IMR-90 (cell line): Measurements from ENCODE around the gene ADCY5. TPM values are rescaled to one million over a fixed set of nuclear protein-coding genes. Genes with fewer than 3 reads are reported as not detected.

Experiments used
- ATAC-seq: fragments of 200-7000 bp; cut with Tn5 transposase; 2 replicates; pipeline ENCODE4 v1.9.1; 2020; ENCODE audit warnings: low read depth, mild to moderate bottlenecking, moderate library complexity
- BruUV-seq: library from RNA; stranded (reverse); fragments of 400-500 nt; replicated peaks from 2 replicates; lab custom pipeline; 2021; lab: Mats Ljungman, UMichigan
- CTCF ChIA-PET: fragments of 300-600 bp; formaldehyde crosslinking; extraction: SDS; loops from one replicate; lab custom pipeline; 2021; ENCODE audit warnings: antibody characterized with exemption; lab: Yijun Ruan, JAX
- POLR2A ChIA-PET: fragments of 300-600 bp; sonication (Branson Sonifier 250); formaldehyde crosslinking; loops from one replicate; lab custom pipeline; 2022; ENCODE audit warnings: antibody characterized with exemption; ENCODE audit not compliant: unreplicated experiment; lab: Charles Lee
- DNase-seq: peaks from one replicate; pipeline ENCODE4 v3.0.0; 2013
- H2AFZ ChIP-seq: replicated peaks from 2 replicates; pipeline ENCODE3; 2013; ENCODE audit warnings: low read length, mild to moderate bottlenecking; ENCODE audit not compliant: poor library complexity
- H2AK5ac ChIP-seq: 2 replicates; pipeline ENCODE4 v1.6.1; 2013; ENCODE audit warnings: low read depth, low read length, inconsistent platforms
- H2AK9ac ChIP-seq: replicated peaks from 2 replicates; pipeline ENCODE3; 2013; ENCODE audit warnings: mild to moderate bottlenecking, low read depth, low read length, moderate library complexity; ENCODE audit not compliant: poor library complexity
- H2BK120ac ChIP-seq: 2 replicates; pipeline ENCODE4 v1.6.1; 2013; ENCODE audit warnings: low read depth, low read length, inconsistent platforms
- H2BK15ac ChIP-seq: 3 replicates; pipeline ENCODE4 v1.6.1; 2013; ENCODE audit warnings: low read depth, low read length, inconsistent platforms
- H2BK20ac ChIP-seq: 2 replicates; pipeline ENCODE4 v1.6.1; 2013; ENCODE audit warnings: low read depth, mild to moderate bottlenecking, inconsistent platforms, low read length, moderate library complexity
- H2BK5ac ChIP-seq: 2 replicates; pipeline ENCODE4 v1.6.1; 2013; ENCODE audit warnings: mild to moderate bottlenecking, low read depth, low read length, inconsistent platforms; ENCODE audit not compliant: poor library complexity, severe bottlenecking
- H3K14ac ChIP-seq: replicated peaks from 2 replicates; pipeline ENCODE4 v1.6.1; 2013; ENCODE audit warnings: low read depth, low read length, inconsistent platforms
- H3K18ac ChIP-seq: 2 replicates; pipeline ENCODE4 v1.6.1; 2013; ENCODE audit warnings: low read depth, low read length, control low read depth
- H3K23ac ChIP-seq: 2 replicates; pipeline ENCODE4 v1.6.1; 2013; ENCODE audit warnings: low read depth, low read length, inconsistent platforms
- H3K27ac ChIP-seq: 2 replicates; pipeline ENCODE4 v1.5.1; 2013; ENCODE audit warnings: mild to moderate bottlenecking, control low read depth, low read length; ENCODE audit not compliant: insufficient read depth
- H3K27me3 ChIP-seq: 2 replicates; pipeline ENCODE4 v1.6.1; 2013; ENCODE audit warnings: low read length; ENCODE audit not compliant: control insufficient read depth, insufficient read depth
- H3K36me3 ChIP-seq: 2 replicates; pipeline ENCODE4 v1.6.1; 2013; ENCODE audit warnings: low read length, mixed read lengths; ENCODE audit not compliant: control insufficient read depth, insufficient read depth
- H3K4ac ChIP-seq: 2 replicates; pipeline ENCODE4 v1.6.1; 2013; ENCODE audit warnings: low read depth, low read length, inconsistent platforms
- H3K4me1 ChIP-seq: 2 replicates; pipeline ENCODE4 v1.6.1; 2013; ENCODE audit warnings: low read length, mixed read lengths; ENCODE audit not compliant: control insufficient read depth, insufficient read depth
- H3K4me2 ChIP-seq: 2 replicates; pipeline ENCODE4 v1.6.1; 2013; ENCODE audit warnings: low read depth, mild to moderate bottlenecking, control low read depth, low read length, moderate library complexity
- H3K4me3 ChIP-seq: 2 replicates; pipeline ENCODE4 v1.5.1; 2013; ENCODE audit warnings: low read depth, mild to moderate bottlenecking, control low read depth, low read length, moderate library complexity; ENCODE audit not compliant: insufficient read depth
- H3K56ac ChIP-seq: 2 replicates; pipeline ENCODE4 v1.6.1; 2013; ENCODE audit warnings: low read length, inconsistent platforms; ENCODE audit not compliant: insufficient read depth; ENCODE audit errors: extremely low read depth
- H3K79me1 ChIP-seq, 2 experiments: 2 replicates each; pipeline ENCODE4 v1.6.1; 2013; ENCODE audit warnings: low read length in 2 of 2, inconsistent platforms in 1 of 2, low read depth in 1 of 2
- H3K9ac ChIP-seq: 2 replicates; pipeline ENCODE4 v1.6.1; 2013; ENCODE audit warnings: low read depth, low read length, control low read depth
- H3K9me1 ChIP-seq: 2 replicates; pipeline ENCODE4 v1.6.1; 2013; ENCODE audit warnings: low read length, inconsistent platforms; ENCODE audit not compliant: insufficient read depth
- H3K9me3 ChIP-seq: 2 replicates; pipeline ENCODE4 v1.6.1; 2013; ENCODE audit warnings: low read length; ENCODE audit not compliant: control insufficient read depth, insufficient read depth
- H4K20me1 ChIP-seq: 2 replicates; pipeline ENCODE4 v1.6.1; 2013; ENCODE audit warnings: low read length, inconsistent platforms; ENCODE audit not compliant: insufficient read depth
- H4K5ac ChIP-seq: 2 replicates; pipeline ENCODE4 v1.6.1; 2013; ENCODE audit warnings: mild to moderate bottlenecking, low read depth, low read length, control low read depth
- H4K8ac ChIP-seq, 2 experiments: 2 replicates each; pipeline ENCODE4 v1.6.1; 2013; ENCODE audit warnings: low read depth in 2 of 2, low read length in 2 of 2, control low read depth in 1 of 2, inconsistent platforms in 1 of 2
- H4K91ac ChIP-seq: 2 replicates; pipeline ENCODE4 v1.6.1; 2013; ENCODE audit warnings: low read depth, low read length, inconsistent platforms; ENCODE audit not compliant: insufficient read depth
- BHLHE40 ChIP-seq: fragments of 150-350 bp; IDR thresholded peaks from 2 replicates; pipeline ENCODE4 v1.6.1; 2016; ENCODE audit warnings: mild to moderate bottlenecking, low read depth, low read length
- CEBPB ChIP-seq: IDR thresholded peaks from 2 replicates; pipeline ENCODE4 v1.6.1; 2012; ENCODE audit warnings: low read depth, low read length, improper control_type of control experiment
- ELK1 ChIP-seq: fragments of 150-350 bp; IDR thresholded peaks from 2 replicates; pipeline ENCODE4 v1.6.1; 2016; ENCODE audit warnings: low read depth, mild to moderate bottlenecking, low read length, moderate library complexity, borderline replicate concordance
- FOS ChIP-seq: fragments of 150-350 bp; IDR thresholded peaks from 2 replicates; pipeline ENCODE4 v1.6.1; 2016; ENCODE audit warnings: low read depth, low read length
- MAFK ChIP-seq: IDR thresholded peaks from 2 replicates; pipeline ENCODE4 v1.6.1; 2012; ENCODE audit warnings: low read depth, low read length, improper control_type of control experiment
- MXI1 ChIP-seq: IDR thresholded peaks from 2 replicates; pipeline ENCODE4 v1.6.1; 2012; ENCODE audit warnings: low read depth, mild to moderate bottlenecking, low read length, moderate library complexity, borderline replicate concordance
- POLR2A ChIP-seq: IDR thresholded peaks from 2 replicates; pipeline ENCODE4 v1.6.1; 2012; ENCODE audit warnings: mild to moderate bottlenecking, low read depth, low read length
- RCOR1 ChIP-seq: IDR thresholded peaks from 2 replicates; pipeline ENCODE4 v1.6.1; 2012; ENCODE audit warnings: mild to moderate bottlenecking, low read length, improper control_type of control experiment; ENCODE audit not compliant: insufficient replicate concordance
- USF2 ChIP-seq: fragments of 150-350 bp; IDR thresholded peaks from 2 replicates; pipeline ENCODE4 v1.6.1; 2017; ENCODE audit warnings: mild to moderate bottlenecking, antibody characterized with exemption, low read length, low read depth
- WGBS, 2 experiments: methylation state at CpG; one replicate each; pipeline versions ENCODE4 v1.1.5 to v1.1.7; 2013; ENCODE audit warnings: missing lambda C conversion rate in 2 of 2; ENCODE audit not compliant: insufficient read length in 1 of 2; ENCODE audit errors: extremely low coverage in 2 of 2; 5-methylcytosine and 5-hydroxymethylcytosine counted together
- dilution Hi-C: fragments of 300-500 bp; cut with HindIII; formaldehyde crosslinking; loops from one replicate; pipeline ENCODE4 v1.14.3; 2018; ENCODE audit warnings: low sequenced_read_pairs; ENCODE audit not compliant: unreplicated experiment
- in situ Hi-C: fragments of 300-500 bp; cut with MboI; formaldehyde crosslinking; loops from 3 replicates; pipeline ENCODE4 v1.14.3; 2019; ENCODE audit warnings: low sequenced_read_pairs, inconsistent platforms, mixed read lengths
- intact Hi-C: fragments of 100-400 bp; cut with micrococcal nuclease; formaldehyde crosslinking; loops from 2 replicates; pipeline ENCODE4 v1.10.0; 2022
- polyA plus RNA-seq, 3 experiments: library from polyadenylated mRNA; depleted of rRNA; stranded (reverse); fragments of >200 nt; gene quantifications; 2 replicates each; pipeline ENCODE4 v1.2.3, GENCODE V29; 2012; ENCODE audit warnings: low replicate concordance in 1 of 3
- total RNA-seq: library from RNA; depleted of rRNA; stranded (reverse); fragments of >200 nt; gene quantifications from 2 replicates; pipeline ENCODE4 v1.2.3, GENCODE V29; 2012
- TF ChIP-seq, protein P1 (sequence below): conservative IDR thresholded peaks from 2 replicates; pipeline ENCODE4 v1.5.1; 2012; ENCODE audit warnings: mild to moderate bottlenecking, low read depth, low read length, improper control_type of control experiment

The ADCY5 gene
- total and polyA plus RNA-seq, 2 of the 4 experiments (the other 2 are of a cell fraction), result 0.14 to 0.18 TPM

- POLR2A ChIA-PET, result no interaction called here
- TF ChIP-seq ELK1, result no peak
- no peak for TF ChIP-seq RCOR1
- no peak for TF ChIP-seq USF2
- TF ChIP-seq, protein P1, sequence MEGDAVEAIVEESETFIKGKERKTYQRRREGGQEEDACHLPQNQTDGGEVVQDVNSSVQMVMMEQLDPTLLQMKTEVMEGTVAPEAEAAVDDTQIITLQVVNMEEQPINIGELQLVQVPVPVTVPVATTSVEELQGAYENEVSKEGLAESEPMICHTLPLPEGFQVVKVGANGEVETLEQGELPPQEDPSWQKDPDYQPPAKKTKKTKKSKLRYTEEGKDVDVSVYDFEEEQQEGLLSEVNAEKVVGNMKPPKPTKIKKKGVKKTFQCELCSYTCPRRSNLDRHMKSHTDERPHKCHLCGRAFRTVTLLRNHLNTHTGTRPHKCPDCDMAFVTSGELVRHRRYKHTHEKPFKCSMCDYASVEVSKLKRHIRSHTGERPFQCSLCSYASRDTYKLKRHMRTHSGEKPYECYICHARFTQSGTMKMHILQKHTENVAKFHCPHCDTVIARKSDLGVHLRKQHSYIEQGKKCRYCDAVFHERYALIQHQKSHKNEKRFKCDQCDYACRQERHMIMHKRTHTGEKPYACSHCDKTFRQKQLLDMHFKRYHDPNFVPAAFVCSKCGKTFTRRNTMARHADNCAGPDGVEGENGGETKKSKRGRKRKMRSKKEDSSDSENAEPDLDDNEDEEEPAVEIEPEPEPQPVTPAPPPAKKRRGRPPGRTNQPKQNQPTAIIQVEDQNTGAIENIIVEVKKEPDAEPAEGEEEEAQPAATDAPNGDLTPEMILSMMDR, result no peak
- TF ChIP-seq POLR2A, result no peak
- TF ChIP-seq FOS, result no peak
- no peak for TF ChIP-seq MAFK
- TF ChIP-seq MXI1, result no peak
- no peak for TF ChIP-seq BHLHE40
- TF ChIP-seq CEBPB, result no peak
- no peak overlapping the region for H2BK5ac ChIP-seq
- no peak overlapping the region for H3K18ac ChIP-seq
- H4K91ac ChIP-seq, result no peak overlapping the region
- no peak overlapping the region for H3K9ac ChIP-seq
- H4K20me1 ChIP-seq, result no peaks in the 10 kb centered on the region; the same call in 1 of the 2 replicates
- no peak overlapping the region for H3K14ac ChIP-seq
- H2BK20ac ChIP-seq, result no peak overlapping the region
- H2BK120ac ChIP-seq, result no peak overlapping the region
- H2AK5ac ChIP-seq, result no peak overlapping the region
- no peak overlapping the region for H3K4me2 ChIP-seq
- no peak overlapping the region for H3K4me3 ChIP-seq
- H2BK15ac ChIP-seq, result no peak overlapping the region
- ATAC-seq (no peak), DNase-seq (no peak)
- H4K8ac ChIP-seq, result no peak overlapping the region
- H4K5ac ChIP-seq, result no peak overlapping the region
- WGBS, 2 experiments, result 60% methylated on average over 2 of the region's 5 CpGs; no CpG with 5 or more reads in 1 of the 2 experiments
- no peaks in the 10 kb centered on the region for H3K9me3 ChIP-seq
- H3K4ac ChIP-seq, result no peak overlapping the region
- no peak overlapping the region for H3K56ac ChIP-seq
- no peaks in the 10 kb centered on the region for H3K36me3 ChIP-seq
- dilution Hi-C loops (no loop called here), in situ Hi-C loops (no loop called here), intact Hi-C loops (no loop called here)
- H2AFZ ChIP-seq, result no peak overlapping the region
- H3K4me1 ChIP-seq, result no peaks in the 10 kb centered on the region
- H3K9me1 ChIP-seq, result no peaks in the 10 kb centered on the region
- H3K27ac ChIP-seq, result no peak overlapping the region
- CTCF ChIA-PET, result no interaction called here
- no peak overlapping the region for H2AK9ac ChIP-seq
- no peaks in the 10 kb centered on the region for H3K79me1 ChIP-seq
- BruUV-seq, result no TSS peak
- no peak overlapping the region for H3K23ac ChIP-seq
- peaks cover 58% of the 10 kb centered on the region for H3K27me3 ChIP-seq
Measured at GRCh38 chr3:123458255-123458654, 9.4 kb upstream of the ADCY5 start.
